Transverse colon (tissue), 4 donors: Measurements from ENCODE around the gene C6orf47. TPM values are rescaled to one million over a fixed set of nuclear protein-coding genes. Genes with fewer than 3 reads are reported as not detected.

ENCODE experiments used
- DNase-seq: peaks from one replicate; pipeline ENCODE4 v3.0.0-alpha.2; 2019
- H3K27ac ChIP-seq, 4 donors: fragments of 200-600 bp; sonication (generic); 2 replicates each; pipeline ENCODE4 v1.5.1; 2016 to 2018; ENCODE audit warnings: inconsistent platforms in 4 of 4
- H3K27me3 ChIP-seq: fragments of 200-600 bp; sonication (generic); 2 replicates; pipeline ENCODE4 v1.5.1; 2017; ENCODE audit warnings: inconsistent platforms
- H3K36me3 ChIP-seq, 4 donors: fragments of 200-600 bp; sonication (generic); 2 replicates each; pipeline ENCODE4 v1.5.1; 2017 to 2019; ENCODE audit warnings: inconsistent platforms in 4 of 4
- H3K4me1 ChIP-seq, 4 donors: fragments of 200-600 bp; sonication (generic); 2 replicates each; pipeline ENCODE4 v1.5.1; 2017 to 2020; ENCODE audit warnings: inconsistent platforms in 4 of 4
- H3K4me3 ChIP-seq, 4 donors: fragments of 200-600 bp; sonication (generic); 1 replicate in 1 of 4; 2 replicates in 3 of 4; pipeline versions ENCODE4 v1.5.1 to v1.6.1; 2017 to 2019; ENCODE audit warnings: inconsistent platforms in 4 of 4
- H3K9me3 ChIP-seq, 2 donors: fragments of 200-600 bp; sonication (generic); 2 replicates each; pipeline ENCODE4 v1.5.1; 2017 to 2019; ENCODE audit warnings: inconsistent platforms in 2 of 2
- EP300 ChIP-seq: sonication (generic); formaldehyde crosslinking; IDR thresholded peaks from one replicate; pipeline ENCODE4 v1.6.1; 2017; ENCODE audit warnings: antibody characterized with exemption, low read depth
- POLR2A ChIP-seq: fragments of 450-650 bp; IDR thresholded peaks from one replicate; pipeline ENCODE4 v1.6.1; 2016; ENCODE audit warnings: antibody characterized with exemption, mild to moderate bottlenecking, moderate library complexity
- POLR2AphosphoS5 ChIP-seq, 3 donors: sonication (generic); formaldehyde crosslinking; IDR thresholded peaks; one replicate each; pipeline ENCODE4 v1.6.1; 2016; ENCODE audit warnings: antibody characterized with exemption in 3 of 3
- WGBS, 2 donors: methylation state at CpG; one replicate each; pipeline ENCODE4 v1.1.5; 2018; ENCODE audit warnings: low coverage in 1 of 2; 5-methylcytosine and 5-hydroxymethylcytosine counted together
- in situ Hi-C, 4 donors: fragments of 200-750 bp; cut with MboI; loops; one replicate each; pipeline versions ENCODE4 v1.15.0 to v1.15.1; 2017; ENCODE audit warnings: low sequenced_read_pairs in 3 of 4, low pct_ligation_motif_present in 1 of 4, low pct_unique_long_range_greater_than_20kb in 1 of 4
- intact Hi-C: fragments of 100-400 bp; cut with DNase I; formaldehyde crosslinking; loops from one replicate; pipeline ENCODE4 v1.15.1; 2023; ENCODE audit warnings: low total_unique reads
- total RNA-seq, 4 donors: library from RNA; depleted of rRNA; stranded (reverse); fragments of >200 nt; gene quantifications; one replicate each; pipeline ENCODE4 v1.1.0, GENCODE V29; 2016
- TF ChIP-seq, protein P1 (sequence below), 5 experiments: fragments of 200-600 bp in 3 of 5; fragments of 450-650 bp in 2 of 5; sonication (generic) in 3 of 5; IDR thresholded peaks; 1 replicate in 2 of 5; 2 replicates in 3 of 5; pipeline ENCODE4 v1.5.1; 2016 to 2017; ENCODE audit warnings: antibody characterized with exemption in 5 of 5, inconsistent platforms in 3 of 5, mild to moderate bottlenecking in 2 of 5, moderate library complexity in 1 of 5

Gene C6orf47
- total RNA-seq, 4 donors from 2014 or later = 18.7 to 45.7 (median 25.2) TPM

GRCh38 chr6:31631209-31631608 lies 29.4 kb downstream of the C6orf47 start:
- Histone ChIP-seq H3K27ac (no peak overlapping the region), H3K36me3 (peaks cover 0 to 86% (median 45%) of the 10 kb centered on the region in 4 donors), H3K9me3 (no peaks in the 10 kb centered on the region), H3K27me3 (no peaks in the 10 kb centered on the region), H3K4me1 (no peaks in the 10 kb centered on the region), H3K4me3 (no peak overlapping the region)
- in situ Hi-C loops (no loop called here), intact Hi-C loops (no loop called here)
- no peak for DNase-seq
- 91% methylated on average over 16 of the region's 16 CpGs; no CpG with 5 or more reads in 1 of the 2 donors for WGBS, 2 donors
- TF ChIP-seq, protein P1, sequence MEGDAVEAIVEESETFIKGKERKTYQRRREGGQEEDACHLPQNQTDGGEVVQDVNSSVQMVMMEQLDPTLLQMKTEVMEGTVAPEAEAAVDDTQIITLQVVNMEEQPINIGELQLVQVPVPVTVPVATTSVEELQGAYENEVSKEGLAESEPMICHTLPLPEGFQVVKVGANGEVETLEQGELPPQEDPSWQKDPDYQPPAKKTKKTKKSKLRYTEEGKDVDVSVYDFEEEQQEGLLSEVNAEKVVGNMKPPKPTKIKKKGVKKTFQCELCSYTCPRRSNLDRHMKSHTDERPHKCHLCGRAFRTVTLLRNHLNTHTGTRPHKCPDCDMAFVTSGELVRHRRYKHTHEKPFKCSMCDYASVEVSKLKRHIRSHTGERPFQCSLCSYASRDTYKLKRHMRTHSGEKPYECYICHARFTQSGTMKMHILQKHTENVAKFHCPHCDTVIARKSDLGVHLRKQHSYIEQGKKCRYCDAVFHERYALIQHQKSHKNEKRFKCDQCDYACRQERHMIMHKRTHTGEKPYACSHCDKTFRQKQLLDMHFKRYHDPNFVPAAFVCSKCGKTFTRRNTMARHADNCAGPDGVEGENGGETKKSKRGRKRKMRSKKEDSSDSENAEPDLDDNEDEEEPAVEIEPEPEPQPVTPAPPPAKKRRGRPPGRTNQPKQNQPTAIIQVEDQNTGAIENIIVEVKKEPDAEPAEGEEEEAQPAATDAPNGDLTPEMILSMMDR (IDR thresholded peaks at IDR 0.05) = no peak
- TF ChIP-seq POLR2AphosphoS5 (IDR thresholded peaks at IDR 0.05) (no peak), POLR2A (no peak), EP300 (no peak)

GRCh38 chr6:31630177-31630934 lies 30.2 kb downstream of the C6orf47 start:
- 90 to 94% methylated on average over 14 to 25 of the region's 25 CpGs for whole genome bisulfite sequencing, 2 donors
- intact Hi-C loops = no loop called here

DNA sequence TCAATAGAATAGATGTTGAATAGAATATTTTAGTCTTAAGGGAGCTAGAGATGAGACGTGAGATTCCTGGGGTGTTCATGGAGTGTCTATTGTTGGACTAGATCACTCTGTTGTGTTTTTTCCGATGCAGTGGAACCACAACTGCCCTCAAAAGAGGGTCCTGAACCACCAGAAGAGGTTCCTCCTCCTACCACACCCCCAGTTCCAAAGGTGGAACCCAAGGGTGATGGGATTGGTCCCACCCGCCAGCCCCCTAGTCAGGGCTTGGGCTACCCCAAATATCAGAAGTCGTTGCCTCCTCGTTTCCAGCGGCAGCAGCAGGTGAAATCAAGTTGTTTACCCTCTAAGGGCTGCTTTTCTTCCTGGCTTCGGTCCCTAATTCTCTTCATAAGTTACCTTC lies 31.6 kb downstream of the C6orf47 start:
- Histone ChIP-seq H3K27ac (no peak overlapping the region), H3K4me1 (no peaks in the 10 kb centered on the region), H3K9me3 (no peaks in the 10 kb centered on the region), H3K27me3 (no peaks in the 10 kb centered on the region), H3K36me3 (peaks cover 0 to 84% (median 45%) of the 10 kb centered on the region in 4 donors), H3K4me3 (no peak overlapping the region)
- TF ChIP-seq POLR2A (no peak), EP300 (no peak), POLR2AphosphoS5 (IDR thresholded peaks at IDR 0.05) (no peak)
- TF ChIP-seq, protein P1 (IDR thresholded peaks at IDR 0.05) = no peak
- no peak for DNase-seq
- intact Hi-C loops (no loop called here), in situ Hi-C loops (no loop called here)
- WGBS, 2 donors = 87 to 100% methylated on average over 1 to 7 of the region's 7 CpGs

More at GRCh38 chr6:31630177-31630934, 30.2 kb downstream of the C6orf47 start:
- TF ChIP-seq EP300 (no peak), POLR2AphosphoS5 (IDR thresholded peaks at IDR 0.05) (no peak), POLR2A (no peak)
- TF ChIP-seq, protein P1 (IDR thresholded peaks at IDR 0.05) = no peak
- no peaks in the 10 kb centered on the region for H3K4me1 ChIP-seq
- no peaks in the 10 kb centered on the region for H3K9me3 ChIP-seq
- no peaks in the 10 kb centered on the region for H3K27me3 ChIP-seq
- no peak overlapping the region for H3K27ac ChIP-seq
- DNase-seq = no peak
- in situ Hi-C loops = no loop called here
- H3K4me3 ChIP-seq = no peak overlapping the region
- peaks cover 0 to 86% (median 45%) of the 10 kb centered on the region in 4 donors for H3K36me3 ChIP-seq

DNA sequence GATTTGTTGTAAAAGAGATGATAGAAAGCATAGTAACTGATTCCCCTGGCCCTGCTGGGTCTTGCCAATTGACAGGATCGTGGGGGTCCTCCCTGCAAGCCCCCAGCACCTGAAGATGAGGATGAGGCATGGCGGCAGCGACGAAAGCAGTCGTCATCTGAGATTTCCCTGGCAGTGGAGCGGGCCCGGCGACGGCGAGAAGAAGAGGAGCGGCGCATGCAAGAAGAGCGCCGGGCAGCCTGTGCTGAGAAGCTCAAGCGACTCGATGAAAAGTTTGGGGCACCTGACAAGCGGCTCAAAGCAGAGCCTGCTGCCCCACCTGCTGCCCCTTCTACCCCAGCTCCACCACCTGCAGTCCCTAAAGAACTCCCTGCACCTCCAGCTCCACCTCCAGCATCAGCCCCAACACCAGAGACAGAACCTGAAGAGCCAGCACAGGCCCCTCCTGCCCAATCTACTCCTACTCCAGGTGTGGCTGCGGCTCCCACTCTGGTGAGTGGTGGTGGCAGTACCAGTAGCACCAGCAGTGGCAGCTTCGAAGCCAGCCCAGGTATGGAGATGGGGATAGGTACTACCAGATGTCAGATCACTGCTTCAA lies 32.8 kb downstream of the C6orf47 start:
- no peak for DNase-seq
- no peaks in the 10 kb centered on the region for H3K9me3 ChIP-seq
- 95% methylated on average over 14 to 19 of the region's 19 CpGs for WGBS, 2 donors
- H3K4me3 ChIP-seq = no peak overlapping the region
- no peak overlapping the region for H3K27ac ChIP-seq
- intact Hi-C loops (no loop called here), in situ Hi-C loops (no loop called here)
- TF ChIP-seq POLR2AphosphoS5 (IDR thresholded peaks at IDR 0.05) = no peak
- TF ChIP-seq, protein P1 (IDR thresholded peaks at IDR 0.05) = no peak
- H3K27me3 ChIP-seq = no peaks in the 10 kb centered on the region
- peaks cover 0 to 3% (median 2%) of the 10 kb centered on the region in 4 donors for H3K4me1 ChIP-seq
- peaks cover 0 to 81% (median 44%) of the 10 kb centered on the region in 4 donors for H3K36me3 ChIP-seq
